ENCODE data around the gene C1QL3.

- TF ChIP-seq SUZ12 (IDR thresholded peaks at IDR 0.05; ENCODE audit: extremely low read depth, insufficient read depth, insufficient read length) = no peak
- TF ChIP-seq ZNF274 (IDR thresholded peaks at IDR 0.05; ENCODE audit: low read depth, low read length) = no peak
- TF ChIP-seq YY1 (IDR thresholded peaks at IDR 0.05; ENCODE audit: insufficient read depth, insufficient read length) = no peak
These were observed 23.8 kb downstream of the C1QL3 start for GRCh38 chr10:16497911-16498310.

Data from NT2/D1 (cell line).